ENCODE results near the gene SLC10A3.

DNA sequence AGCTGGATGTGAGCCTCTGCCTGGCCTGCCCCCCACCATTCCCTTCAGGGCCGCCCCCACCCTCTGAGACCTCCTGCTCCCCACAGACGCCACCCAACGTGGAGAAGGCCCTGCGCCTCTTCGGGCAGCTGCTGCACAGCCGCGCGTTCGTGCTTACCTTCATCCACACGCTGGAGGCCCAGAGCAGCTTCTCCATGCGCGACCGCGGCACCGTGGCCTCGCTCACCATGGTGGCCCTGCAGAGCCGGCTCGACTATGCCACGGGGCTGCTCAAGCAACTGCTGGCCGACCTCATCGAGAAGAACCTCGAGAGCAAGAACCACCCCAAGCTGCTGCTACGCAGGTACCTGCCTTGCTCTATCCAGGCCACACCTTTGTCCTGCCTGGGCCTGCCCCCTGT lies 22.2 kb downstream of the SLC10A3 start:
- TF ChIP-seq POLR2AphosphoS5 (IDR thresholded peaks at IDR 0.05; ENCODE audit: low read depth, low read length) (no peak), TAF1 (IDR thresholded peaks at IDR 0.05; ENCODE audit: borderline replicate concordance, insufficient read depth, low read length) (no peak), SIN3A (IDR thresholded peaks at IDR 0.05; ENCODE audit: borderline replicate concordance, insufficient read depth, low read length) (no peak), FOXP2 (optimal IDR thresholded peaks at IDR 0.05; ENCODE audit: borderline replicate concordance, extremely low read depth, extremely low read length, insufficient read depth) (no peak)
- TF ChIP-seq, protein P1, sequence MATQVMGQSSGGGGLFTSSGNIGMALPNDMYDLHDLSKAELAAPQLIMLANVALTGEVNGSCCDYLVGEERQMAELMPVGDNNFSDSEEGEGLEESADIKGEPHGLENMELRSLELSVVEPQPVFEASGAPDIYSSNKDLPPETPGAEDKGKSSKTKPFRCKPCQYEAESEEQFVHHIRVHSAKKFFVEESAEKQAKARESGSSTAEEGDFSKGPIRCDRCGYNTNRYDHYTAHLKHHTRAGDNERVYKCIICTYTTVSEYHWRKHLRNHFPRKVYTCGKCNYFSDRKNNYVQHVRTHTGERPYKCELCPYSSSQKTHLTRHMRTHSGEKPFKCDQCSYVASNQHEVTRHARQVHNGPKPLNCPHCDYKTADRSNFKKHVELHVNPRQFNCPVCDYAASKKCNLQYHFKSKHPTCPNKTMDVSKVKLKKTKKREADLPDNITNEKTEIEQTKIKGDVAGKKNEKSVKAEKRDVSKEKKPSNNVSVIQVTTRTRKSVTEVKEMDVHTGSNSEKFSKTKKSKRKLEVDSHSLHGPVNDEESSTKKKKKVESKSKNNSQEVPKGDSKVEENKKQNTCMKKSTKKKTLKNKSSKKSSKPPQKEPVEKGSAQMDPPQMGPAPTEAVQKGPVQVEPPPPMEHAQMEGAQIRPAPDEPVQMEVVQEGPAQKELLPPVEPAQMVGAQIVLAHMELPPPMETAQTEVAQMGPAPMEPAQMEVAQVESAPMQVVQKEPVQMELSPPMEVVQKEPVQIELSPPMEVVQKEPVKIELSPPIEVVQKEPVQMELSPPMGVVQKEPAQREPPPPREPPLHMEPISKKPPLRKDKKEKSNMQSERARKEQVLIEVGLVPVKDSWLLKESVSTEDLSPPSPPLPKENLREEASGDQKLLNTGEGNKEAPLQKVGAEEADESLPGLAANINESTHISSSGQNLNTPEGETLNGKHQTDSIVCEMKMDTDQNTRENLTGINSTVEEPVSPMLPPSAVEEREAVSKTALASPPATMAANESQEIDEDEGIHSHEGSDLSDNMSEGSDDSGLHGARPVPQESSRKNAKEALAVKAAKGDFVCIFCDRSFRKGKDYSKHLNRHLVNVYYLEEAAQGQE (IDR thresholded peaks at IDR 0.05; ENCODE audit: insufficient read depth in 1 of 2, low read depth in 2 of 2, low read length in 2 of 2): no peak

Measured in PFSK-1 (cell line).